MM.1S (cell line): ENCODE data around the gene NLRP6.

Experiments used
- DNase-seq: peaks from one replicate; pipeline ENCODE4 v3.0.0-alpha.2; 2015
- H2AFZ ChIP-seq: fragments of 300-600 bp; sonication (generic); 2 replicates; pipeline ENCODE4 v1.6.0; 2016; ENCODE audit warnings: antibody characterized with exemption, low read length
- H3F3A ChIP-seq: fragments of 300-600 bp; sonication (generic); 2 replicates; pipeline ENCODE4 v1.6.1; 2016; ENCODE audit warnings: mild to moderate bottlenecking, antibody characterized with exemption, low read length, moderate library complexity, mixed read lengths; ENCODE audit not compliant: insufficient read depth
- H3K27ac ChIP-seq: fragments of 300-600 bp; sonication (generic); 2 replicates; pipeline ENCODE4 v1.5.1; 2016; ENCODE audit warnings: mild to moderate bottlenecking, low read length
- H3K27me3 ChIP-seq: fragments of 300-600 bp; sonication (generic); replicated peaks from 2 replicates; pipeline ENCODE4 v1.6.0; 2016; ENCODE audit warnings: low read length; ENCODE audit not compliant: insufficient read depth
- H3K36me3 ChIP-seq: fragments of 300-600 bp; sonication (generic); replicated peaks from 2 replicates; pipeline ENCODE4 v1.6.1; 2016; ENCODE audit warnings: mild to moderate bottlenecking, low read length, mixed read lengths; ENCODE audit not compliant: insufficient read depth
- H3K4me1 ChIP-seq: fragments of 300-600 bp; sonication (generic); 2 replicates; pipeline ENCODE4 v1.6.1; 2016; ENCODE audit warnings: low read length, mixed read lengths
- H3K4me2 ChIP-seq: fragments of 300-600 bp; sonication (generic); 2 replicates; pipeline ENCODE4 v1.6.0; 2016; ENCODE audit warnings: low read depth, low read length
- H3K4me3 ChIP-seq: fragments of 300-600 bp; sonication (generic); 2 replicates; pipeline ENCODE4 v1.5.1; 2016; ENCODE audit warnings: low read length, mixed read lengths
- H3K79me2 ChIP-seq: fragments of 300-600 bp; sonication (generic); 2 replicates; pipeline ENCODE4 v1.6.1; 2016; ENCODE audit warnings: mixed run types, low read length, mixed read lengths
- H3K9ac ChIP-seq: fragments of 300-600 bp; sonication (generic); 2 replicates; pipeline ENCODE4 v1.6.1; 2016; ENCODE audit warnings: low read length, mixed read lengths
- H3K9me2 ChIP-seq: fragments of 300-600 bp; sonication (generic); replicated peaks from 2 replicates; pipeline ENCODE4 v1.6.1; 2016; ENCODE audit warnings: mild to moderate bottlenecking, low read length, mixed read lengths; ENCODE audit not compliant: insufficient read depth
- H3K9me3 ChIP-seq: fragments of 300-600 bp; sonication (generic); replicated peaks from 2 replicates; pipeline ENCODE4 v1.6.1; 2016; ENCODE audit warnings: mild to moderate bottlenecking, low read length, mixed read lengths; ENCODE audit not compliant: insufficient read depth
- H4K20me1 ChIP-seq: fragments of 300-600 bp; sonication (generic); 2 replicates; pipeline ENCODE4 v1.6.1; 2016; ENCODE audit warnings: mild to moderate bottlenecking, low read length, moderate library complexity, mixed read lengths; ENCODE audit not compliant: insufficient read depth
- CTCF ChIP-seq: fragments of 300-600 bp; sonication (generic); IDR thresholded peaks from 2 replicates; pipeline ENCODE4 v1.5.1; 2016; ENCODE audit warnings: antibody characterized with exemption, low read length, mixed read lengths
- EZH2 ChIP-seq: fragments of 300-600 bp; sonication (generic); optimal IDR thresholded peaks from 2 replicates; pipeline ENCODE3; 2017; ENCODE audit warnings: low read depth, mild to moderate bottlenecking, antibody characterized with exemption, low read length, mixed read lengths
- EZH2phosphoT487 ChIP-seq: fragments of 300-600 bp; sonication (generic); IDR thresholded peaks from 2 replicates; pipeline ENCODE4 v1.6.1; 2018; ENCODE audit warnings: antibody characterized with exemption, low read length

The NLRP6 gene

GRCh38 chr11:255816-256215 is 22.4 kb upstream of the NLRP6 start:
- Histone ChIP-seq H3K36me3 (no peaks in the 10 kb centered on the region), H3K27me3 (no peaks in the 10 kb centered on the region), H3K9me2 (no peaks in the 10 kb centered on the region), H3K4me2 (no peak overlapping the region), H3K9me3 (no peaks in the 10 kb centered on the region), H3K9ac (no peak overlapping the region), H3K79me2 (no peaks in the 10 kb centered on the region), H4K20me1 (no peaks in the 10 kb centered on the region), H2AFZ (no peak overlapping the region), H3F3A (no peaks in the 10 kb centered on the region), H3K27ac (no peak overlapping the region), H3K4me1 (no peaks in the 10 kb centered on the region), H3K4me3 (no peak overlapping the region)
- no peak for DNase-seq
- TF ChIP-seq EZH2phosphoT487 (no peak), EZH2 (no peak), CTCF (no peak)

GRCh38 chr11:256952-257737 is 21.1 kb upstream of the NLRP6 start:
- TF ChIP-seq EZH2 = no peak
- TF ChIP-seq EZH2phosphoT487 = no peak
- no peak for TF ChIP-seq CTCF
- Histone ChIP-seq H3K79me2 (no peaks in the 10 kb centered on the region), H2AFZ (no peak overlapping the region), H3K36me3 (no peaks in the 10 kb centered on the region), H3K4me2 (no peak overlapping the region), H3K27me3 (no peaks in the 10 kb centered on the region), H3K4me1 (no peaks in the 10 kb centered on the region), H3K4me3 (no peak overlapping the region), H3K9ac (no peak overlapping the region), H3K9me2 (no peaks in the 10 kb centered on the region), H3K9me3 (no peaks in the 10 kb centered on the region), H3K27ac (no peak overlapping the region), H3F3A (no peaks in the 10 kb centered on the region), H4K20me1 (no peaks in the 10 kb centered on the region)
- DNase-seq = no peak

DNA sequence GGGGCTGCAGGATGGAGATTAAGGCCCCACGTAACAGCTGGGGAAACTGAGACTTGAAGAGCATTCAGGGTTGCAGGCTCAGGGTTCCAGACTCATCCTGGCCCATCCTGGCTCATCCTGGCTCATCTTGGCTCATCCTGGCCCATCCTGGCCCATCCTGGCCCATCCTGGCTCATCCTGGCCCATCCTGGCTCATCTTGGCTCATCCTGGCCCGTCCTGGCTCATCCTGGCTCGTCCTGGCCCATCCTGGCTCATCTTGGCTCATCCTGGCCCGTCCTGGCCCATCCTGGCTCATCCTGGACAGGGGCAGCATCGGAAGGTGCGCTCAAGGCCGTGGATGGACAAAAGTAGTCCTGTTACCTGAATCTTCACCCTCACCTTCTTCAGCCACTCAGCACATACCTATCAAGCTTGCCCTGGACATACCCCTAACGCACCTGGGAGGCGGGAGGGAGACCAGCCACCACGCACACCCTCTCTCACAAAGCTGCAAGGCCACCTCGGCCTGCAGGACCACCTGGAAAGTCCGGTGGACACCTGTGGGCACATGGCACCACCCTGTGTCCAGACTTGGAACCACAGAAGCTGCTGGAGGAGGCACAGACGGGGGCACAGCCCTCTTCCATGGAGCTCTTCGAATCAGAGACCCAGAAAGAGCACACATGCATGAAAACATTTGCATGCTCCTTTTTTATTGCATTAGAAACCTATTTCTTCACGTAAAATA is 20.3 kb upstream of the NLRP6 start:
- H3K79me2 ChIP-seq = no peaks in the 10 kb centered on the region
- no peak for DNase-seq
- no peak for TF ChIP-seq EZH2phosphoT487
- TF ChIP-seq EZH2 = no peak
- peak; percentile 24 for TF ChIP-seq CTCF
- no peak overlapping the region for H3K9ac ChIP-seq
- no peak overlapping the region for H3K4me3 ChIP-seq
- H3K36me3 ChIP-seq = no peaks in the 10 kb centered on the region
- no peaks in the 10 kb centered on the region for H3K27me3 ChIP-seq
- H4K20me1 ChIP-seq = no peaks in the 10 kb centered on the region
- no peak overlapping the region for H3K4me2 ChIP-seq
- H3F3A ChIP-seq = no peaks in the 10 kb centered on the region
- H3K27ac ChIP-seq = no peak overlapping the region
- no peaks in the 10 kb centered on the region for H3K9me3 ChIP-seq
- H3K9me2 ChIP-seq = no peaks in the 10 kb centered on the region
- H2AFZ ChIP-seq = no peak overlapping the region
- H3K4me1 ChIP-seq = no peaks in the 10 kb centered on the region
